K562 (cell line): Measurements from ENCODE around the gene USP10. TPM values are rescaled to one million over a fixed set of nuclear protein-coding genes. Genes with fewer than 3 reads are reported as not detected.

ENCODE experiments used
- ATAC-seq: fragments of 200-7000 bp; cut with Tn5 transposase; 3 replicates; pipeline ENCODE4 v1.9.1; 2020; ENCODE audit warnings: moderate library complexity
- BruUV-seq: library from RNA; stranded (reverse); fragments of 400-500 nt; replicated peaks from 2 replicates; lab custom pipeline; 2021; lab: Mats Ljungman, UMichigan
- CTCF ChIA-PET: fragments of 300-600 bp; formaldehyde crosslinking; extraction: SDS; loops from one replicate; lab custom pipeline; 2021; ENCODE audit warnings: low intra/inter-chr PET ratio; lab: Yijun Ruan, JAX
- POLR2A ChIA-PET: fragments of 300-600, 350-650 bp; sonication (Branson Sonifier 250); formaldehyde crosslinking; extraction: SDS; loops from one replicate; lab custom pipeline; 2021; ENCODE audit warnings: antibody characterized with exemption, inconsistent platforms; lab: Yijun Ruan, JAX
- DNase-seq, 4 experiments: peaks; one replicate each; pipeline versions ENCODE4 v3.0.0 to v3.0.0-alpha.2; 2011 to 2018; ENCODE audit warnings: low spot score in 3 of 4, mixed read lengths in 3 of 4; ENCODE audit errors: extremely low read depth in 1 of 4
- FAIRE-seq: peaks from 2 replicates; lab custom pipeline; 2011; peaks lifted over from hg19 to GRCh38; lab: Jason Lieb, UNC
- H2AFZ ChIP-seq: 2 replicates; pipeline ENCODE4 v1.6.0; 2011; ENCODE audit warnings: low read depth, low read length, control low read depth, inconsistent platforms
- H3K27ac ChIP-seq: fragments of 200-600 bp; 3 replicates; pipeline ENCODE4 v1.8.0; 2011; ENCODE audit warnings: low read depth, mild to moderate bottlenecking, control low read depth, inconsistent platforms, low read length, moderate library complexity, mixed read lengths; ENCODE audit errors: extremely low read depth
- H3K27me3 ChIP-seq, 2 experiments: fragments of 300-600 bp in 1 of 2; 2 replicates in 1 of 2; 3 replicates in 1 of 2; pipeline versions ENCODE4 v1.6.0 to v1.8.0; 2011; ENCODE audit warnings: inconsistent platforms in 2 of 2, low read length in 2 of 2, mild to moderate bottlenecking in 1 of 2, mixed read lengths in 1 of 2, moderate library complexity in 1 of 2; ENCODE audit not compliant: control insufficient read depth in 2 of 2, insufficient read depth in 2 of 2
- H3K36me3 ChIP-seq: fragments of 300-600 bp; 3 replicates; pipeline ENCODE4 v1.8.0; 2011; ENCODE audit warnings: mild to moderate bottlenecking, low read length, inconsistent platforms; ENCODE audit not compliant: control insufficient read depth, insufficient read depth
- H3K4me1 ChIP-seq, 2 experiments: fragments of 200-600 bp in 1 of 2; replicated peaks in 1 of 2; 2 replicates in 1 of 2; 3 replicates in 1 of 2; pipeline versions ENCODE4 v1.5.1 to v1.8.0; 2011; ENCODE audit warnings: inconsistent platforms in 2 of 2, low read length in 2 of 2, mild to moderate bottlenecking in 1 of 2, mixed read lengths in 1 of 2, moderate library complexity in 1 of 2; ENCODE audit not compliant: control insufficient read depth in 2 of 2, insufficient read depth in 2 of 2
- H3K4me2 ChIP-seq: 2 replicates; pipeline ENCODE4 v1.6.1; 2011; ENCODE audit warnings: low read length, control low read depth, inconsistent platforms, mixed read lengths; ENCODE audit not compliant: insufficient read depth
- H3K4me3 ChIP-seq: fragments of 200-600 bp; sonication (generic), shearing (Covaris generic); 2 replicates; pipeline ENCODE4 v1.5.1; 2016; ENCODE audit warnings: control low read depth, inconsistent platforms
- H3K79me2 ChIP-seq: fragments of 200-600 bp; 3 replicates; pipeline ENCODE4 v1.8.0; 2011; ENCODE audit warnings: low read length, inconsistent platforms; ENCODE audit not compliant: control insufficient read depth, insufficient read depth
- H3K9ac ChIP-seq, 2 experiments: 2 replicates each; pipeline versions ENCODE4 v1.6.0 to v1.6.1; 2011; ENCODE audit warnings: low read depth in 2 of 2, low read length in 2 of 2, control low read depth in 1 of 2, inconsistent platforms in 1 of 2, mild to moderate bottlenecking in 1 of 2, mixed read lengths in 1 of 2; ENCODE audit not compliant: insufficient read depth in 1 of 2
- H3K9me1 ChIP-seq: one replicate; pipeline ENCODE4 v1.6.0; 2011; ENCODE audit warnings: inconsistent platforms, mild to moderate bottlenecking, low read length, moderate library complexity; ENCODE audit not compliant: control insufficient read depth, insufficient read depth
- H3K9me3 ChIP-seq: replicated peaks from 2 replicates; pipeline ENCODE4 v1.5.1; 2011; ENCODE audit warnings: low read depth, low read length, inconsistent platforms; ENCODE audit not compliant: control insufficient read depth, insufficient read depth
- H4K20me1 ChIP-seq: replicated peaks from 2 replicates; pipeline ENCODE4 v1.6.1; 2011; ENCODE audit warnings: low read length, inconsistent platforms, mixed read lengths; ENCODE audit not compliant: control insufficient read depth, insufficient read depth
- PCBP2 ChIP-seq: fragments of 200-400 bp; formaldehyde crosslinking; IDR thresholded peaks from 2 replicates; pipeline ENCODE4 v1.6.1; 2018; ENCODE audit warnings: low read length, low read depth, mild to moderate bottlenecking, moderate library complexity; ENCODE audit not compliant: poor library complexity, severe bottlenecking
- PKNOX1 ChIP-seq: fragments of 450-650 bp; IDR thresholded peaks from 2 replicates; pipeline ENCODE4 v1.6.1; 2016
- PREB ChIP-seq: sonication (generic); formaldehyde crosslinking; IDR thresholded peaks from 2 replicates; pipeline ENCODE4 v1.8.1; 2023; ENCODE audit warnings: mild to moderate bottlenecking, missing genetic modification reagents
- WGBS: fragments of 100-300 bp; shearing (Covaris generic); methylation state at CpG from one replicate; pipeline ENCODE4 v1.1.6; 2016; ENCODE audit warnings: low coverage, mixed read lengths; ENCODE audit not compliant: insufficient coverage; ENCODE audit errors: missing lambda C conversion rate; 5-methylcytosine and 5-hydroxymethylcytosine counted together
- in situ Hi-C: fragments of 300-500 bp; cut with MboI; formaldehyde crosslinking; loops from 4 replicates; pipeline ENCODE4 v1.15.0; 2018; ENCODE audit warnings: inconsistent platforms, mixed read lengths
- intact Hi-C: fragments of 100-400 bp; cut with micrococcal nuclease; formaldehyde crosslinking; loops from 2 replicates; pipeline ENCODE4 v1.14.2; 2022
- polyA plus RNA-seq, 8 experiments: library from polyadenylated mRNA; depleted of rRNA in 4 of 8; stranded (reverse) in 5 of 8; unstranded in 3 of 8; fragments of >200 nt; fragmentation: Nextera tagmentation in 2 of 8; fragmentation: Illumina TruSeq in 1 of 8; extraction: Ambion mirVana in 2 of 8; extraction: Trizol in 1 of 8; gene quantifications; 2 replicates each; pipeline versions ENCODE4 v1.2.1 to v1.2.3, GENCODE V29; 2011 to 2014; ENCODE audit warnings: inconsistent platforms in 1 of 8, missing spikeins in 1 of 8
- total RNA-seq, 7 experiments: library from RNA; depleted of rRNA in 6 of 7; stranded (reverse); fragments of >200 nt in 6 of 7; fragmentation: Illumina TruSeq in 2 of 7; extraction: Trizol in 2 of 7; gene quantifications; 2 replicates each; pipeline versions ENCODE4 v1.2.1 to v1.2.3, GENCODE V29; 2011 to 2021; ENCODE audit warnings: low replicate concordance in 1 of 7

The USP10 gene
- total and polyA plus RNA-seq, 9 of the 15 experiments (the other 6 are each of a cell fraction or from before 2014, with no cell fraction given): 61.7 to 197 (median 116) TPM

- H3K79me2 ChIP-seq: no peaks in the 10 kb centered on the region
- no TSS peak for BruUV-seq
- H2AFZ ChIP-seq: no peak overlapping the region
- ChIA-PET POLR2A (interaction anchor here (1.1 kb wide), 1 partner anchor 32 kb away, joined by 3 read pairs; no protein-coding TSS in a partner anchor), CTCF (no interaction called here)
- ATAC-seq: no peak
- DNase-seq: no peak
- 20% methylated on average over 4 of the region's 4 CpGs for WGBS
- peaks cover 0 to 13% of the 10 kb centered on the region in 2 experiments; a peak in 2 of 5 replicates for H3K4me1 ChIP-seq
- H3K27ac ChIP-seq: no peak overlapping the region
- peaks cover 0 to 12% of the 10 kb centered on the region in 2 experiments; a peak in 2 of 5 replicates for H3K27me3 ChIP-seq
- H3K36me3 ChIP-seq: no peaks in the 10 kb centered on the region
- no peaks in the 10 kb centered on the region for H3K9me1 ChIP-seq
- intact Hi-C loops (no loop called here), in situ Hi-C loops (no loop called here)
- no peak overlapping the region for H3K4me2 ChIP-seq
- FAIRE-seq: no peak
- H4K20me1 ChIP-seq: no peaks in the 10 kb centered on the region
- TF ChIP-seq PREB: no peak
- no peak for TF ChIP-seq PCBP2
- peak; percentile 23; the same call in 1 of the 2 replicates for TF ChIP-seq PKNOX1
- H3K4me3 ChIP-seq: no peak overlapping the region
- H3K9me3 ChIP-seq: no peaks in the 10 kb centered on the region
- H3K9ac ChIP-seq: no peak overlapping the region
Measured at GRCh38 chr16:84790301-84790700, 90.5 kb downstream of the USP10 start.
